MM.1S (cell line): ENCODE measurements around the gene PPP1R18.

Experiments used
- EZH2 ChIP-seq: fragments of 300-600 bp; sonication (generic); optimal IDR thresholded peaks from 2 replicates; pipeline ENCODE3; 2017; ENCODE audit warnings: low read depth, mild to moderate bottlenecking, antibody characterized with exemption, low read length, mixed read lengths
- TF ChIP-seq, protein P1 (sequence below): fragments of 300-600 bp; sonication (generic); IDR thresholded peaks from 2 replicates; pipeline ENCODE4 v1.5.1; 2016; ENCODE audit warnings: antibody characterized with exemption, low read length, mixed read lengths

DNA sequence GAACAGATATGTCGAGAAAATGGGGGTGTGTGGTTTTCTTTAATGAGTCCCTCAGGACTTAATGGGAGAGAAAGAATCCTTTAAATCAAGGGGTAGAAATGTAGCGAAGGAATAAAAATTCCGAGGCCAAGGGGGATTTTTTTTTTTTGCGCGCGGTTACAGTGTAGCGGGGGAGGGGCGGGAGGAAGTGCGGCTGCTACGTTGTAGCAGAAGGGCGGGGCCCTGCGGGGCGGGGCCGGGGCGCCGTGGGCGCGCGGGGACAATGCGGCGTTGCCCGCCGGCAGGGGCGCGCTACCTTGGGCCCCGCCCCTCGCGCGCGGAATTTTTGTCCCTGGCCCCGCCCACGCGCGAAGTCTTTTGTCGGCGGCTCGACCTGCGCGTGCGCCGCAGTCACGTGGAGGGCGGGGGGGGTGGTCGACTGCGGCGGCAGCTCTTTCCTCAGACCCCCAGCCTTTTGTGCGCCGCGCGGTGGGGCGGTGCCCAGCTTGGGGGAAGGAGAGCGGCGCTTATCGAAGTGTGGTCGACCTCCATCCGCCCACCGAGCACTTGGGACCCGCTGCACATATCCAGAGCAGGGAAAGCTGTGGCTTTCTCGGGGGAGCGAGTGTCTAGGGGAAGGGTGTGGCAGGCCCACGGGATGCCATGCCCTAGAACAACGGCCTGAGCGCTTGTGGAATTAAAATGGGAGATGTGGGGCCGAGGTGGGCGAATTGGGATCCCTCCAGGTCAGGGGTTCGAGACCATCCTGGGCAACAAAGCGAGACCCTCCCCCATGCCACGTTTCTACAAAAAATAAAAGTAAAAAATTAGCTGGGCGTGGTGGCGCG is 35.0 kb upstream of the PPP1R18 start:
- TF ChIP-seq, protein P1, sequence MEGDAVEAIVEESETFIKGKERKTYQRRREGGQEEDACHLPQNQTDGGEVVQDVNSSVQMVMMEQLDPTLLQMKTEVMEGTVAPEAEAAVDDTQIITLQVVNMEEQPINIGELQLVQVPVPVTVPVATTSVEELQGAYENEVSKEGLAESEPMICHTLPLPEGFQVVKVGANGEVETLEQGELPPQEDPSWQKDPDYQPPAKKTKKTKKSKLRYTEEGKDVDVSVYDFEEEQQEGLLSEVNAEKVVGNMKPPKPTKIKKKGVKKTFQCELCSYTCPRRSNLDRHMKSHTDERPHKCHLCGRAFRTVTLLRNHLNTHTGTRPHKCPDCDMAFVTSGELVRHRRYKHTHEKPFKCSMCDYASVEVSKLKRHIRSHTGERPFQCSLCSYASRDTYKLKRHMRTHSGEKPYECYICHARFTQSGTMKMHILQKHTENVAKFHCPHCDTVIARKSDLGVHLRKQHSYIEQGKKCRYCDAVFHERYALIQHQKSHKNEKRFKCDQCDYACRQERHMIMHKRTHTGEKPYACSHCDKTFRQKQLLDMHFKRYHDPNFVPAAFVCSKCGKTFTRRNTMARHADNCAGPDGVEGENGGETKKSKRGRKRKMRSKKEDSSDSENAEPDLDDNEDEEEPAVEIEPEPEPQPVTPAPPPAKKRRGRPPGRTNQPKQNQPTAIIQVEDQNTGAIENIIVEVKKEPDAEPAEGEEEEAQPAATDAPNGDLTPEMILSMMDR, result peak; percentile 15
- no peak for TF ChIP-seq EZH2
